Prostate gland (tissue), 2 donors: ENCODE data around the gene HIBADH. TPM values are rescaled to one million over a fixed set of nuclear protein-coding genes. Genes with fewer than 3 reads are reported as not detected.

ENCODE experiments used
- DNase-seq: peaks from one replicate; pipeline ENCODE4 v3.0.0-alpha.2; 2019; ENCODE audit warnings: low spot score
- H3K27ac ChIP-seq, 2 donors: fragments of 200-600 bp; sonication (generic); 2 replicates each; pipeline ENCODE4 v1.5.1; 2017 to 2019
- H3K27me3 ChIP-seq: fragments of 200-600 bp; sonication (generic); replicated peaks from 2 replicates; pipeline ENCODE4 v1.5.1; 2019; ENCODE audit not compliant: insufficient read depth
- H3K36me3 ChIP-seq, 2 donors: fragments of 200-600 bp; sonication (generic); 1 replicate in 1 of 2; 2 replicates in 1 of 2; pipeline versions ENCODE4 v1.5.1 to v1.8.1; 2017 to 2019
- H3K4me1 ChIP-seq: fragments of 200-600 bp; sonication (generic); replicated peaks from 2 replicates; pipeline ENCODE4 v1.5.1; 2019
- H3K4me3 ChIP-seq, 2 donors: fragments of 200-600 bp; sonication (generic); 2 replicates each; pipeline ENCODE4 v1.5.1; 2017 to 2019
- H3K9me3 ChIP-seq: fragments of 200-600 bp; sonication (generic); 2 replicates; pipeline ENCODE4 v1.5.1; 2017
- POLR2A ChIP-seq: fragments of 450-650 bp; IDR thresholded peaks from one replicate; pipeline ENCODE4 v1.6.1; 2016; ENCODE audit warnings: antibody characterized with exemption, mild to moderate bottlenecking
- POLR2AphosphoS5 ChIP-seq: sonication (generic); formaldehyde crosslinking; IDR thresholded peaks from one replicate; pipeline ENCODE4 v1.6.1; 2017; ENCODE audit warnings: antibody characterized with exemption
- WGBS: methylation state at CpG from one replicate; pipeline ENCODE4 v1.1.5; 2018; 5-methylcytosine and 5-hydroxymethylcytosine counted together
- intact Hi-C: fragments of 100-400 bp; cut with DNase I; formaldehyde crosslinking; loops from one replicate; pipeline ENCODE4 v1.14.2; 2022
- total RNA-seq, 2 donors: library from RNA; depleted of rRNA; stranded (reverse); fragments of >200 nt; gene quantifications; one replicate each; pipeline ENCODE4 v1.1.0, GENCODE V29; 2016
- TF ChIP-seq, protein P1 (sequence below), 4 experiments: fragments of 200-600 bp in 2 of 4; fragments of 450-650 bp in 2 of 4; sonication (generic) in 2 of 4; IDR thresholded peaks; 1 replicate in 3 of 4; 2 replicates in 1 of 4; pipeline ENCODE4 v1.5.1; 2016 to 2019; ENCODE audit warnings: antibody characterized with exemption in 4 of 4, mild to moderate bottlenecking in 2 of 4, moderate library complexity in 2 of 4

The HIBADH gene
- total RNA-seq, 2 donors from 2014 or later: 78.2 to 80.5 TPM

DNA sequence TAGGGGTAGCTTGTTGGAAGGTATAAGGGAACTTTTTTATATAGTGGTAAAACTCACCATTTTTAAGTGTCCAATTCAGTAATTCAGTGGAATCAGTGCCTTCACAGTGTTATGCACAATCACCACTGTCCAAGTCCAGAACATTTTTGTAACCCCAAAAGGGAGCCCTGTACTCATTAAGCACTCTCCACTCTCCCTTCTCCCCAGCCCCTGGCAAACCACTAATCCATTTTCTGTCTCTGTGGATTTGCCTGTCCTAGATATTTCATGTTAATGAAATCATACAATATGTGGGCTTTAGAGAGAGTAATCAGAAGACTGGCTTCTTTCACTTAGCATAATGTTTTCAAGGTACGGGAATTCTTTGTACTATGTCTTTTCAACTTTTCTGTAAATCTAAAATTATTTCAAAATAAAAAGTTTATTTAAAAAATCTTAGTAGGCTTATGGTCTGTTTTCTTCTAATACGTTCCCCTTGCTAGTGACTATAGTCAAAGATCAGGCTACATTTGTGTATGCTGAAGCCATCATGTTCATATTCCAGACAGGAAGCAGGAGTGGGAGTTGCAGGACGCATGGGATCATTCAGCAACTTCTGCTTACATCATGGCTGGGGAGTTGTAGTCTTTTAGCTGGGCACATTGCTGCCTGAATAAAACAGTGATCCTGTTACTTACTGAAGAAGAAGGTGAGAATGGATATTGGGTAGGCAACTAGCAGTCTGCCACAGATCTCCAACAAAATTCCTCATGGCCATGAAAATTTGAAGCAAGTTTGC lies 41.9 kb upstream of the HIBADH start:
- Histone ChIP-seq H3K4me1 (no peaks in the 10 kb centered on the region), H3K36me3 (no peaks in the 10 kb centered on the region), H3K4me3 (no peak overlapping the region), H3K27ac (no peak overlapping the region), H3K9me3 (no peaks in the 10 kb centered on the region), H3K27me3 (no peaks in the 10 kb centered on the region)
- intact Hi-C loops: no loop called here
- no peak for DNase-seq
- WGBS: 86% methylated on average over 3 of the region's 3 CpGs
- TF ChIP-seq POLR2AphosphoS5 (no peak), POLR2A (no peak)
- TF ChIP-seq, protein P1, sequence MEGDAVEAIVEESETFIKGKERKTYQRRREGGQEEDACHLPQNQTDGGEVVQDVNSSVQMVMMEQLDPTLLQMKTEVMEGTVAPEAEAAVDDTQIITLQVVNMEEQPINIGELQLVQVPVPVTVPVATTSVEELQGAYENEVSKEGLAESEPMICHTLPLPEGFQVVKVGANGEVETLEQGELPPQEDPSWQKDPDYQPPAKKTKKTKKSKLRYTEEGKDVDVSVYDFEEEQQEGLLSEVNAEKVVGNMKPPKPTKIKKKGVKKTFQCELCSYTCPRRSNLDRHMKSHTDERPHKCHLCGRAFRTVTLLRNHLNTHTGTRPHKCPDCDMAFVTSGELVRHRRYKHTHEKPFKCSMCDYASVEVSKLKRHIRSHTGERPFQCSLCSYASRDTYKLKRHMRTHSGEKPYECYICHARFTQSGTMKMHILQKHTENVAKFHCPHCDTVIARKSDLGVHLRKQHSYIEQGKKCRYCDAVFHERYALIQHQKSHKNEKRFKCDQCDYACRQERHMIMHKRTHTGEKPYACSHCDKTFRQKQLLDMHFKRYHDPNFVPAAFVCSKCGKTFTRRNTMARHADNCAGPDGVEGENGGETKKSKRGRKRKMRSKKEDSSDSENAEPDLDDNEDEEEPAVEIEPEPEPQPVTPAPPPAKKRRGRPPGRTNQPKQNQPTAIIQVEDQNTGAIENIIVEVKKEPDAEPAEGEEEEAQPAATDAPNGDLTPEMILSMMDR (IDR thresholded peaks at IDR 0.05): no peak

DNA sequence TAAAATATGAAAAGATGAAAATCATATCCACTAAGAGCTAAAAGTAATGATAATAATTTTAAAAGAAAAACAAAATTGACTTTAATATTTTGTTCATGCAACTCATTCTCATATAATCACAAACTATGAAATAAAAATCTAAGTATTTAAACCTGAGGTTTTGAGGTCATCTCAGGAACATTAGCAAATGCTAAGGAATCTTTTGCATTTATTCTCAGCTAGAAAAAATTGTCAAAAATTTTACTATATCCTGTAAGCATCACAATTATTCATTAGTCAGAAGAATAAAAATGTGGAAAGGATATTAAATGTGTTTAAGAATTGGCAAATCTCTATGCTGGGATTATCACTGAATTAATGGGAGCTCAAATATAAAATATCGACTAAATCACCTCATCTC lies 40.5 kb upstream of the HIBADH start:
- no peak for DNase-seq
- no peak for TF ChIP-seq POLR2A
- no peak for TF ChIP-seq POLR2AphosphoS5
- TF ChIP-seq, protein P1 (IDR thresholded peaks at IDR 0.05): no peak
- H3K9me3 ChIP-seq: no peaks in the 10 kb centered on the region
- no peak overlapping the region for H3K27ac ChIP-seq
- no peaks in the 10 kb centered on the region for H3K36me3 ChIP-seq
- H3K4me1 ChIP-seq: no peaks in the 10 kb centered on the region
- H3K4me3 ChIP-seq: no peak overlapping the region
- intact Hi-C loops: no loop called here
- WGBS: 94% methylated on average over 1 of the region's 1 CpG
- H3K27me3 ChIP-seq: no peaks in the 10 kb centered on the region

DNA sequence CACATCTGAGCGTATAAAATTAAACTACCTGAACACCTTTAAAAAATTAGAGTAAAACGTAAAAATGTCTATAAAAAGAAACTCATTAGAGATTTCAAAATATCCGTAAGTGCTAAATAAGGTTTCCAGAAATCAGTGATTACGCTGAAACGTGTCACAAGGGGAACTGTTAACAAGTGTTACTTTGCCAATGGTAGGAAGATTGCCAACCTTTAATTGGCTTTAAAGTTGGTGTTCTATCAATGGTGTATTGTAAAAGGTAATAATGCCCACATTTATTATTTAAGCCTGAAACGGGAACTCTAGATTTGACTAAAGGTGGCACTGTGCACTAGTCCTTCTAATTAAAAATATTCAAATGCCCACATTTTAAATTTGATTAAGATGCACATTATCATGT lies 37.8 kb upstream of the HIBADH start:
- no peak for DNase-seq
- H3K4me1 ChIP-seq: no peaks in the 10 kb centered on the region
- H3K27me3 ChIP-seq: no peaks in the 10 kb centered on the region
- H3K9me3 ChIP-seq: no peaks in the 10 kb centered on the region
- H3K4me3 ChIP-seq: no peak overlapping the region
- TF ChIP-seq POLR2A (no peak), POLR2AphosphoS5 (no peak)
- TF ChIP-seq, protein P1 (IDR thresholded peaks at IDR 0.05): no peak
- intact Hi-C loops: no loop called here
- no peaks in the 10 kb centered on the region for H3K36me3 ChIP-seq
- WGBS: 66% methylated on average over 6 of the region's 6 CpGs
- H3K27ac ChIP-seq: no peak overlapping the region

DNA sequence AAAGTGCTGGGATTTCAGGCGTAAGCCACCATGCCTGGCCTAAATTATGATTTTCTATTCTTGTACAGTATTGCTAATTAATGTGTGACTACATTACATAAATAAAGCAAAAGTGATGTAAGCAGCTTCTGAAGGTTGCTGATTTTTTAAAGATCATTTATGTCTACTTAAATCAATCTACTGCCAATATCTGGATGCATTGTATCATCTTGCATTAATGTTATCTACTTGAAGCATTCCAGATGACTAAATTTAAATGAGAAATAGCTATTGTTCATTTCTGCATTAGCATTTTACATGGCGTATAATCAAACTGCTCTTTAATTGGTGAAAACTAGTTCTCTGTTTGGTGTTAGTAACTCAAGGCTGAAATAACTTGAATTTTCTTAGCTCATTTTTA lies 37.1 kb upstream of the HIBADH start:
- TF ChIP-seq POLR2AphosphoS5 (no peak), POLR2A (no peak)
- TF ChIP-seq, protein P1 (IDR thresholded peaks at IDR 0.05): no peak
- DNase-seq: no peak
- Histone ChIP-seq H3K36me3 (no peaks in the 10 kb centered on the region), H3K4me1 (no peaks in the 10 kb centered on the region), H3K27ac (no peak overlapping the region), H3K9me3 (no peaks in the 10 kb centered on the region), H3K27me3 (no peaks in the 10 kb centered on the region), H3K4me3 (no peak overlapping the region)
- intact Hi-C loops: no loop called here
- 94% methylated on average over 2 of the region's 2 CpGs for WGBS

DNA sequence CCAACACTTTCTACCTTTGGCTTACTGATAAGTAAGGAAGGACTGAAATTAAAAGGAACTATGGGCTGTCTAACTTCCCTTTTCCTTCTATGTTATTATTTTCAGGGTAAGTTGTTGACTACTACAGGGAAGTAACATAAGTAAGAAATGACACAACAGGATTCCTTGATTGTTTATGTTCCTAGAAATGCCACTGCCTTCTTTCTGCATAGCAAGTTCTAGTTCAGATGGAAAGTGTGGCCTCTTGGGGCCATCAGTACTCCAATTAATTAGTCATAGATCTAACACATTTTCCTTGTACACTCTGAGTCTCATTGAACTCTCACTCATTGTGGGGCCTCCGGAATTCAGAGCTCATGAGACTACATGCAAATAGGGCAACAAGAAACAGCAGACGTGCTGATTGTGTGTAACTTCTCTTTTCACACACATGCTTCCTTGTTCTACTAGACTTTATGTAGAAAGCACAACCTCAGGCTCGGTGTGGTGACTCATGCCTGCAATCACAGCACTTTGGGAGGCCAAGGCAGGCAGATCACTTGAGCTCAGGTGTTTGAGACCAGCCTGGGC lies 35.3 kb upstream of the HIBADH start:
- H3K4me1 ChIP-seq: no peaks in the 10 kb centered on the region
- 85% methylated on average over 3 of the region's 3 CpGs for WGBS
- DNase-seq: no peak
- no peaks in the 10 kb centered on the region for H3K9me3 ChIP-seq
- H3K36me3 ChIP-seq: no peaks in the 10 kb centered on the region
- intact Hi-C loops: no loop called here
- H3K4me3 ChIP-seq: no peak overlapping the region
- no peak overlapping the region for H3K27ac ChIP-seq
- H3K27me3 ChIP-seq: no peaks in the 10 kb centered on the region
- TF ChIP-seq, protein P1 (IDR thresholded peaks at IDR 0.05): no peak
- no peak for TF ChIP-seq POLR2A
- TF ChIP-seq POLR2AphosphoS5: no peak
